GM18511 (cell line): ENCODE results near the gene METTL21A.

ENCODE experiments used
- ATAC-seq: cut with Tn5 transposase; IDR thresholded peaks from one replicate; pipeline ENCODE4 v1.9.1; 2021; ENCODE audit warnings: mild to moderate bottlenecking, moderate library complexity; ENCODE audit not compliant: unreplicated experiment

METTL21A gene

GRCh38 chr2:207624185-207625013 is 795 bp downstream of the METTL21A start:
- ATAC-seq: peak; percentile 46

GRCh38 chr2:207621501-207622039 is 3.6 kb downstream of the METTL21A start:
- ATAC-seq: no peak

GRCh38 chr2:207619764-207620203 is 5.4 kb downstream of the METTL21A start:
- ATAC-seq: peak; percentile 43

- ATAC-seq: no peak
Measured at GRCh38 chr2:207617011-207617671, 8.1 kb downstream of the METTL21A start.

GRCh38 chr2:207616185-207616584 is 9.0 kb downstream of the METTL21A start:
- ATAC-seq: no peak

- ATAC-seq: no peak
Measured at GRCh38 chr2:207614824-207615223, 10.4 kb downstream of the METTL21A start.

- ATAC-seq: no peak
Measured at GRCh38 chr2:207612714-207613113, 12.5 kb downstream of the METTL21A start.

- no peak for ATAC-seq
Measured at GRCh38 chr2:207606829-207607228, 18.4 kb downstream of the METTL21A start.

GRCh38 chr2:207606399-207606798 is 18.8 kb downstream of the METTL21A start:
- ATAC-seq: no peak

- ATAC-seq: no peak
Measured at GRCh38 chr2:207603486-207603885, 21.7 kb downstream of the METTL21A start.

GRCh38 chr2:207601774-207602173 is 23.4 kb downstream of the METTL21A start:
- no peak for ATAC-seq

GRCh38 chr2:207600231-207600630 is 25.0 kb downstream of the METTL21A start:
- no peak for ATAC-seq

- ATAC-seq: no peak
Measured at GRCh38 chr2:207599636-207600035, 25.6 kb downstream of the METTL21A start.

GRCh38 chr2:207594731-207595130 is 30.5 kb downstream of the METTL21A start:
- ATAC-seq: no peak

GRCh38 chr2:207594264-207594663 is 30.9 kb downstream of the METTL21A start:
- no peak for ATAC-seq

- no peak for ATAC-seq
Measured at GRCh38 chr2:207593277-207593676, 31.9 kb downstream of the METTL21A start.

GRCh38 chr2:207589143-207589542 is 36.1 kb downstream of the METTL21A start:
- no peak for ATAC-seq

- ATAC-seq: no peak
Measured at GRCh38 chr2:207587305-207587704, 37.9 kb downstream of the METTL21A start.

GRCh38 chr2:207584952-207585351 is 40.2 kb downstream of the METTL21A start:
- no peak for ATAC-seq

GRCh38 chr2:207571370-207571769 is 53.8 kb downstream of the METTL21A start:
- ATAC-seq: no peak

GRCh38 chr2:207567671-207568070 is 57.5 kb downstream of the METTL21A start:
- no peak for ATAC-seq
